GM20431 (cell line): ENCODE data around the gene RPS3.
"Not testable (repeated sequence)": the region's sequence is repeated elsewhere in the genome, so short reads cannot be mapped to it uniquely, and the experiment has no call there.

Experiments
- in situ Hi-C: fragments of 300-500 bp; cut with MseI, MboI; formaldehyde crosslinking; loops from one replicate; pipeline ENCODE4 v1.15.0; 2020; ENCODE audit warnings: low sequenced_read_pairs; ENCODE audit not compliant: unreplicated experiment

The RPS3 gene

DNA sequence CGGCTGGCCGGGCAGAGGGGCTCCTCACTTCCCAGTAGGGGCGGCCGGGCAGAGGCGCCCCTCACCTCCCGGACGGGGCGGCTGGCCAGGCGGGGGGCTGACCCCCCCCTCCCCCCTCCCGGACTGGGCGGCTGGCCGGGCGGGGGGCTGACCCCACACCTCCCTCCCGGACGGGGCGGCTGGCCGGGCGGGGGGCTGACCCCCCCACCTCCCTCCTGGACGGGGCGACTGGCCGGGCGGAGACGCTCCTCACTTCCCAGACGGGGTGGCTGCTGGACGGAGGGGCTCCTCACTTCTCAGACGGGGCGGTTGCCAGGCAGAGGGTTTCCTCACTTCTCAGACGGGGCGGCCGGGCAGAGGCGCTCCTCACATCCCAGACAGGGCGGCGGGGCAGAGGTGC lies 10.7 kb downstream of the RPS3 start:
- in situ Hi-C loops = not testable (repeated sequence)

DNA sequence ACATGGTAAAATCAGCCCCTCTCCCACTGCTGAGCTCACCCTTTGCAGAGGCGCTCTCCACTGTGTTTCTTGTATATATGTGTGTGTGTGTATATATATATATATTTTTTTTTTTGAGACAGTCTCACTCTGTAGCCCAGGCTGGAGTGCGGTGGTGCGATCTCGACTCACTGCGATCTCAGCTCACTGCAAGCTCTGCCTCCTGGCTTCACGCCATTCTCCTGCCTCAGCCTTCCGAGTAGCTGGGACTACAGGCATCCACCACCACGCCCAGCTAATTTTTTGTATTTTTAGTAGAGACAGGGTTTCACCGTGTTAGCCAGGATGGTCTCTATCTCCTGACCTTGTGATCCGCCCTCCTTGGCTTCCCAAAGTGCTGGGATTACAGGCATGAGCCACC lies 13.8 kb downstream of the RPS3 start:
- in situ Hi-C loops = not testable (repeated sequence)

DNA sequence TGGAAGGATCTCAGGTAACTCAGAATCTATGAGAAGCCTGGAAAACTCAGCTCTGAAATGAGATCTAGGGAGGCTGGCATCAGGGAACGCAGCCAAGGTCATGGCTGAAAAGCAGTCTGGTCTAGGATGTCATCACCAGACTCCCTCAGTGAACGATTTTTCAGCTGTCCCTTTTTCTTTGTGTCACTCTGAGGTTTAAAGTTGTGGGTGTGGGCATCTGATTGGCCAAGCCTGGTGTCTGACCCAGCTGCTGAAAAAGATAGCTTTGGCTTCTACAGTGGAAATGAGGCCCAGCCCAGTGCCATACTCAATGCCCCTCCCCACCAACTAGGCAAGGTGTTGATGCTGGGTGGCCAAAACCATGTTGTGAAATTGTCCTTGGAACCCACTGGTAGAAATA lies 14.5 kb downstream of the RPS3 start:
- in situ Hi-C loops = no loop called here

DNA sequence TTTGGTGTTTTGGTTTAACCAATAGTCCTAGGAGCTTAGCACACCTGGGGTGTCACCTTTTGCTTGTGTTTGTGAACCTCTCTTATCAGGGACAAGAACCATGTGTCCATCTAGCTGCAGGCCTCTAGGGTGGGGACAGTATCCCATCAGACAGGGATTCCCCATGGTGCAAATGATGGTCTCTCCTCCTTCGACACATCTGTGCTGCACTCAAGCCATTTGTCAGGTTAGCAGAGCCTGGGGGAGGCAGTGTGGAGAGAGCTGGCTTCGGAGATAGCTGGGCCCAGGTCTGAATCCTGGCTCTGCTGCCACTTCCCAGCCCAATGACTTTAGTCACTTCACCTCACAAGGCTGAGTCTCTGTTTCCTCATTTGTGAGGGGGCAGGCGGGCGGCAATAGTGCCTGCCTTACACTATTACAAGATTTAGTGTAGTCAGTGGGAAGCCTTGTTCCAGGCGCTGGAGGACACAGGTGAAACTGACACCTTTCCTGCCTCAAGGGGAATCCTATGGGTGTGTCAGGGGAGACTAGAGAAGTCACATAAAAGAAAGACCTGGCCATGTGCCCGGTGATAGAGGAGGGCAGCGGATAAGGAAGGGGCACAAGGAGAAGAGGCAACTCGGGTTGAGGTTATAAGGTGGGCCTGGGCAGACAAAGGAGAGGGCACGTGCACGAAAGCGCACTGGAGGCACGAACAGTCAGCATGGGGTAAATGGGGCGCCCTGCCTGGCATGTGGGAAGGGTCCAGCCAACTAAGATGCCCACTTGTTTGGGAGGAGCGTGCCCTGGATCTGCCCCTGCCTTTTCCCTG lies 21.1 kb downstream of the RPS3 start:
- in situ Hi-C loops = no loop called here

DNA sequence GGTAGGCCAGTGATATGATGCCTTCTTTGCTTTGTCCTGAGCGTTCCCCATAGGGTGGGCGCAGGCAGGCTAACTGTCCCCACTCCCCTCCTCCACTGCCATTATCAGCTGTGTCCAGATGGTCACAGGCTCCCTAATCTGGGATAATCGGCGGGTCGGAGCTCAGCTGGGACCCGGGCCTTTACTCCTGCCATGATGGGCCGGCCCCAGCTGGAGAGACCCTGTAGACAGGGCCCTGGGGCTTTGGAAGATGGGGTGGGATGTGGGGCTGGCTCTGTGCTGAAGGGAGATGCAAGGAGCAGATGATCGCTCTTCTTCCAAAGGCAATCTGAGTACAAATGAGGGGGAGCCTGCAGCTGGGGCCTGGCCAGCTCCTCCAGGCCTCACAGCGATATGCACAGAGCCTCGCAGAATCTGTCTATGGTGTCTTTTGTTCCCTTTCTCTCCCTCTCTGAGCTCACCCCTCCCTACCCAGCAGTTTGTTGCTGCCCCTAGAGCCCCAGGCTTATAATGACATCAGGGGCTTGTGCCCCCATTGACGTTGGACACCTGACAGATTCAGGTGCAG lies 21.8 kb downstream of the RPS3 start:
- in situ Hi-C loops = no loop called here

DNA sequence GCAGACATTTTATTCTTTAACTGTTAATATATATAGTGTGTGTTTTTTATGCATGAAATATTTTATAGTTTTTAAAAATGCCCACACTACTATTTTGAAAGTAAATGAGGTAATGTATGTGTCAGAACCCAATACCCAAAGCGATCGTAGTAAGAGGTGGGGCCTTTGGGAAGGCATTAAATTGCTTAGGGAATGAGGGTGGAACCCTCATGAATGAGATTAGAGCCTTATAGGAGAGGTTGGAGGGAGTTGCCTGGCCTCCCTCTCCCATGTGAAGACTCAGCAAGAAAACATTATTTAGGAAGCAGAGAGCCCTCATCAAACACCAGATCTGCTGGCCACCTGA lies 22.6 kb downstream of the RPS3 start:
- in situ Hi-C loops = no loop called here

DNA sequence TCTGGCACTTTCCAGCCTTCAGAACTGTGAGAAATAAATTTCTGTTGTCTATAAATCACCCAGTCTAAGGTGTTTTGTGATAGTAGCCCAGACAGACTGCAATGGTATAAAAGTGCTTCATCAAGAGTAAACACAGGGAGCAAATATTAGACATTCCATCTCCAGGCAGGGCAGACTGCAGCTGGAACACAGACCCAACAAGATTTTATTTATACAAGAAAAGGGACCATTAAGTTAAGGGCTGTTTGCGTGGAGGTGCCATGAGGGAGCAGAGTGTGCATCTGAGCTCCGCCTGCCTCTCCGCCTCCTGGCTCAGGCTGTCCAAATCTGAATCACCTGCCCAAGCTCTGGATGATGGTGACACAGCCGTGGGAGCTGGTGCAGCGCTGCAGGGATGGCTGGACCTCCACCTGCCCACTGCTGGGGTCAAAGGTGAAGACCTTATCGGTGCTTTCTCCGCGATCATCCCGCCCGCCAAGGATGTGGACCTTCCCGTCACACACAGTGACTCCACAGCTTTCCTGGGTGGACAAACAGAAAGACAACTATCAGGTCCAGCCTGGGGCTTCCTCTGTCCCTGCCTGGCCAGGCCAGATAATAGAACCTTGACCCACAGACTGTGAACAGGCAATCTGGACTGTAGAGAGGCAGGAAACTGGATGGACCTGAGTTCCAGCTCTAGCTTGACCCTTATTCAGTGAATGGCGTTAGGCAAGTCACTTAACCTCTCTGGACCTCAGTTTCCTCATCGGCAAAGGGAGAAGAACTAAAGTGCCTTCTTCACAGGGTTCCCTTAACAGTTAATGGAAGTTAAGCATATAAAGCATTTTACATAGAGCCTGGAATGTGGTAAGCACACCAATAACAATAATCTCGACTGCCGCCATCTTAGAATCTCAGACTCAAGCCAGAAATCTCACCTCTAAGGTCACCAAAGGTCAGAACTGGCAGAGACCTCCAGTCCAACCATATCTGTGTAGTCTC lies 23.2 kb downstream of the RPS3 start:
- in situ Hi-C loops = no loop called here

DNA sequence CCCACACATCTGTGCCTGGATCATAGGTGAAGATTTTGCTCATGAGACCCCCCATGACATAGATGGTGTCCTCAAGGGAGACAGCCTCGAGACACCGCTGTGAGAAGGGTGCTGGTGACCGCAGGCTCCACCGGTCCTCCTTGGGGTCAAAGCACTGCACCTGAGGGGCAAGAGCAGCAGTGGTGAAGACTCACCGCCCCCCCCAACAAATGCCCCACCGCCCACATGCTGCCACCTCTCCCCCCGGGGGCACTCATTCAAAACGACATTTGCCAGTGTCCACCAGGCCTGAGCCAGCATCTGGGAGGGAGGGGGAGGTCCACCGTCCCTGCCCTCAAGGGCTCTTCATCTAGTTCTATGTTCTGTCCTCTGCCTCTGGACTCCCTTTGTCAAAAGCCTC lies 24.4 kb downstream of the RPS3 start:
- in situ Hi-C loops = no loop called here

DNA sequence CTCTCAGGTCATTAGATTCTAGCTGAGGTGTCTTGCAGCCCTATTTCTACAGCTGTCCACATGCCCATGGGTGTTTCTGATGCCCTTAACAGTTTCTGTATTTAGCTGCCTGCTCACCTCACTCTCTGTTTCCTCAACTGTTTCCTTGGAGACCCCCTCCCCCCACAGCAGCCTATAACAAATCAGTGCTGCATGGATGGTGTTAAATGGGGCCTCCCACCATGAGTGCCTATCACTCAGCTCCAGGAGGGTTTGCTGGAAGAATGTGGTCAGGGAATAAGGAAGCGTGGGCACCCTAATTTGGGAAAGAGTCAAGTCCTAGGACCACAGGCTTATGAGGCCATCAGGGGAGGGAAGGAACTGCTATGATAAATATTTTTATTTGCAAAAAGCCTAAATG lies 25.1 kb downstream of the RPS3 start:
- in situ Hi-C loops = no loop called here

DNA sequence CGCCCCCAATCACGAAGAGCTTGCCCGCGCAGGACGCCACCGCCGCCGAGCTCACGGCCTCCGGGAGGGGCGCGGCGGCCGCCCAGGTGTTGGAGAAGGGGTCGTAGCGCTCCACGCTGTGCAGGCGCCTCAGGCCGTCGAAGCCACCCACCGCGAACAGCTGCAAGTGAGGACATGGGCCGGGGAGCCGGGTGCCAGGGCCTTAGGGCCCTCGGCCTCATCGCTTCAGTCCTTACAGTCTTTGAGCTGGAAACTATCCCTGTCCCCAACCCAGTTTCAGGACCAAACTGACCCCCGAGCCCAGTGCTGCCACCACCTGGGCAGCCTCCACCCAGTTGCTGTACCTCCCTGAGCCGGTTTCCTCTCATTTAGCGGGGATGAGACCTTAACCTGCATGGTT lies 26.1 kb downstream of the RPS3 start:
- in situ Hi-C loops = no loop called here

DNA sequence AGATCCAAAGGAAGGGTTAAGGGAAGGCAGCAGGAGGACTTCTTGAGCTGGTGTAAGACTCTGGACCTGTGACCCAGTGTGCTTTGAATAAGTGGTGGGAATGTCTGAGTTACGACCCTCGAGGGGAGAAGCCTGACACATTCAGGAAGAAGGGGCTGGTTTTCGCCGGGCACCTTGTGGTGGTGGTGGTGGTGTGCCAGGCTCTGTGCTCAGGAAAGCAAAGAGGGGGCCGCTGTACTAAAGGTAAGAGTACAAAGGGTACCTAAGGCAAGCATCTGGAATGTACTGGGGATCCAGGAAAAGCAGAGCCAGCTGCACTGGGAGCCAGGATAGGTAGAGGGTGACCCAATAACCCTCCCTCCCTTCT lies 27.4 kb downstream of the RPS3 start:
- in situ Hi-C loops = no loop called here

DNA sequence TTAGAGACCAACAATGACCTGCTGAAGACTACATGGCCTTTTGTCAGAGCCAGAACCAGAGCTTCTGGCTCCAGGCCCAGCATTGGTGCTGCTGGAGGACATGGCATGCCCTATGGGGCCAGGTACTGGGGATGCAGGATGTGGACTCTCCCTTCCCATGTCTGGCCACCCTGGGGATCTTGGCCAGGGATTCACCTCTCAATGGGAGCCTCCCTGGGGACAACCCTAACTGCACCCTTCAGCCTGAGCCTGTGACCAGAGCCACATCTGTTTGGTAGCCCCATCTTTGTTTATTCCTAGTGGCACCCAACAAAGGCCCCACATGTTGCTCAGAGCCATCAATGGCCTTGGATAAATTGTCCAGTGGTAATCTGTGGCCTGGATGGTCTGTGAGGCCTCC lies 27.9 kb downstream of the RPS3 start:
- in situ Hi-C loops = no loop called here

DNA sequence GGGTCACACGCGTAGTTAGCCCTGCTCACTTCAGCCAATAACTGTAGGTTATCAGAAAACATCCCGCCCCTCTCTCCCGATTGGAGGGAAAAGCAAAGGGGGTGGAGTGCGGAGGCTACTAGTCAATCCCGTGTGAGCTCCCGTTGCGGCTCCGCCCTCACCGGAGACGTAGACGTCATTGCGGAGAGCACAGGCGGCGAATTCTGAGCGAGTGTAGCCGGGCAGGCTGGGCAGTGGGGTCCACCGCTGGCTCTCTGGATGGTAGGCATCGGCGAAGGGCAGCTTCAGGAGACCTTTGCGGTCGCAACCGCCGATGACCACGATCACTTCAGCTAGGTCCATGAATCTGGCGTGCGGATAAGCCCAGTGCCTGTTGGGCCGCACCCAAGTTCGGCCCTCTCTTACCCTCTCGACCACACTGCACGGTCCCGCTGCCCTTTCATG lies 29.0 kb downstream of the RPS3 start:
- in situ Hi-C loops = no loop called here

DNA sequence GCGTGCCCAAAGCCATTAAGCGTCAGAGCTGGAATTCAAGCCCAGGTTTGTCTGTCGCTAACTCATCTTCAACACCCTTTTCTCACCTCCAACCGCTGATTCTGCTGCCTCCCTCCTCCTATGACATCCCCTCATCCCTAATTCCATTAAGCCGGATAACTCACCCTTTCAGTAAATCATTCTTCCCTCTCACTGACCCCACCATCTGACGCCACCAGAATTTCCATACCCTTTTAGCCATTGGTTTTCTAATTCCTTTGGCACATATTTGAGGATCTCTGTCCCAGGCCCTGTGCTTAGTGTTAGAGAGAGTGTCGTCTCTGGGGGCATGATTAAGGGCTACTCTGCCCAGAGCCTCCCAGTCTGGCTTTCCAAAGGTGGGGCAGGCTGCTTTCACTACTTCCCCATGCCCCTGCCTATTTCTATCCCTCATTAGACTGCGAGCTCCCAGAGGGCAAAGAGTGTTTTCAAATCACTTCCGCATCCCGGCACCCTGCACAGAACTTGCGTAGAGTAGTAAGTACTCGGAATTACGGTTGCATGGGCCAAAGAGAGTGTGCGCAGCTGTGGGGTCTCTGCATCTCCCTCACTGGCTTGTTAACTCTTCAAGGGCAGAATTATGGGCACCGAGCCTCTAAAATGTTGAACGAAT lies 29.8 kb downstream of the RPS3 start:
- in situ Hi-C loops = no loop called here

DNA sequence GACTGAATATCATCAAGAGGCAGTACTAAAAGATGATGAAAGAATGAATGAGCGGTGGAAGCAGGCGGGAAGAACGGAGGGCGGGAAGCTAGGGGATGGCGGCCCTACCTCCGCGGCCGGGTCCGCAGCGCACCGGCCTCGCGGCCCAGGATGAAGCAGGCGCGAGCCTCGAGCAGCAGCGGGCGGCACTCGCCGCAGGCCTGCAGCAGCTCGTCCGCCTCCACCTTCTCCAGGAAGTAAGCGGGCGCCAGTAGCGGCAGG lies 30.3 kb downstream of the RPS3 start:
- in situ Hi-C loops = no loop called here

DNA sequence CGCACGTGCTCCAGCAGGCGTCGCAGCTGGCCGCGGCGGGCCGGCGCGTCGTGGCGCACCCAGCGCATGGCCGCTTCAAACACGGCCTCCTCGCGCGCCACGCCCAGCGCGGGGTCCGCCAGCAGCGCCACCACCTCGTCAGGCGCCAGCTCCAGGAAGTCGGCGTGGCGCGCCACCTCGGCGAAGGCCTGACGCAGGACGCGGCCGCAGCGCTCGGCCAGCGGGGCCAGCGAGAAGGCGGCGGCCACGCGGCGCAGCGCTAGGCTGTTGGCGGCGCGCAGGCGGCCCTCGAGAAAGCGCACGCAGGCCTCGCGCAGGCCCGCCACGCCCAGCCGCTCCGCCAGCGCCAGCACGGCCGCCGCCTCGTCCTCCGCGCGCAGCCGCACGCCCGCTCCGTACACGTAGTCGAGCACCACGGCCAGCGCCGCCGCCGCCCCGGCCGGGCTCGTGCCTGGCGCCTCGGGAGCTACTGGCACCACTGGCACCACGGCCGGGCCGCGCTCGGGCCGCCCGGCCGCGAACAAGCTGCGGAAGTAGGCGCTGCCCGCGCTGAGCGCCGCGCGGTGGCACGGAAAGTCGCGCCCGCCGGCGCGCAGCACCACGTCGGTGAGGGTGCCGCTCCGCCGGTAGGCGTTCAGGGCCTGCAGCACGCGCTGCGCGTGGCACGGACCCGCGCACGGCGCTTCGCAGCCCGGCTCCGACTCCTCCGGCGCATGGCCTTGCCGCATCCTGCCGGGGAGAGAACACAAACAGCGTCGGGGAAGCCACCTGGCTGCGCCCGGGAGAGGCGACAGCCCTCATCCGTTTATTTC lies 30.8 kb downstream of the RPS3 start:
- in situ Hi-C loops = no loop called here

DNA sequence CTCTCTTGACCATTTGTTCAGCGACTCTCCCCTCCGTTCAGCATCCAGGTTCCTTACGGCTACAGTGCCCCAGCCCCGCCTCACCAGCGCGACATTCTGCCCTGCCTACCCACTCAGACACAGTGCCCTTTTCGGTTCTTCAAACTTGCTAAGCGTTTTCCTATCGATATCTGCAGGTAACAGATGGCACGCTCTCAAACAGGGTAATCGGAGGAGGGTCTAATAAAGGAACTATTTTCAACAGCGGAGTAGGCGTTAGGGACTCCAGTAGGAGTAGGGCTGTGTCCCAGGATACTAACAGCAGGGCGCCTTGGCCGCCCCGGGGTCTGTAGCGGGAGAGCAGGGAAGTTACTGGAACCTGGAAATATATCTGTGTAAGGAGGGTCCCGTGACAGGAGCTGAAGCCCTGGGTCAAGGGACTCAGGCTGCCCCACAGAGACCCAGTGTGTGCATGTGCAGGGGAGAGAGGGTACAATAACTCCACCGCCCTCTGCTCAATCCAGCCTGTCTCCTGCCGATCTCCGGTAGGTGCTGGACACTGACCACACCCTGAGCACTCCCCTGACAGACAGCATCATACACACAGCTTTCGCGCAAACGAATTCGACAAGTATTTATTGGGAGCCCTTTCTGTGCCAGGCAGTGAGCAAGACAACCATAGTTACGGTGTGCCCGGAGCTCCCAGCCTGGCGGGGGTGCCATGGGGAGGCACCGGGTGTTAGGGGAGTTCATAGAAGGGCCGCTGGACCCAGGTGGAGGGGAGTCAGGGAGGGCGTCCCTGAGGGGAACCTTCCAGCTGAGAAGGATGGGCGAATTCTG lies 31.6 kb downstream of the RPS3 start:
- in situ Hi-C loops = no loop called here

DNA sequence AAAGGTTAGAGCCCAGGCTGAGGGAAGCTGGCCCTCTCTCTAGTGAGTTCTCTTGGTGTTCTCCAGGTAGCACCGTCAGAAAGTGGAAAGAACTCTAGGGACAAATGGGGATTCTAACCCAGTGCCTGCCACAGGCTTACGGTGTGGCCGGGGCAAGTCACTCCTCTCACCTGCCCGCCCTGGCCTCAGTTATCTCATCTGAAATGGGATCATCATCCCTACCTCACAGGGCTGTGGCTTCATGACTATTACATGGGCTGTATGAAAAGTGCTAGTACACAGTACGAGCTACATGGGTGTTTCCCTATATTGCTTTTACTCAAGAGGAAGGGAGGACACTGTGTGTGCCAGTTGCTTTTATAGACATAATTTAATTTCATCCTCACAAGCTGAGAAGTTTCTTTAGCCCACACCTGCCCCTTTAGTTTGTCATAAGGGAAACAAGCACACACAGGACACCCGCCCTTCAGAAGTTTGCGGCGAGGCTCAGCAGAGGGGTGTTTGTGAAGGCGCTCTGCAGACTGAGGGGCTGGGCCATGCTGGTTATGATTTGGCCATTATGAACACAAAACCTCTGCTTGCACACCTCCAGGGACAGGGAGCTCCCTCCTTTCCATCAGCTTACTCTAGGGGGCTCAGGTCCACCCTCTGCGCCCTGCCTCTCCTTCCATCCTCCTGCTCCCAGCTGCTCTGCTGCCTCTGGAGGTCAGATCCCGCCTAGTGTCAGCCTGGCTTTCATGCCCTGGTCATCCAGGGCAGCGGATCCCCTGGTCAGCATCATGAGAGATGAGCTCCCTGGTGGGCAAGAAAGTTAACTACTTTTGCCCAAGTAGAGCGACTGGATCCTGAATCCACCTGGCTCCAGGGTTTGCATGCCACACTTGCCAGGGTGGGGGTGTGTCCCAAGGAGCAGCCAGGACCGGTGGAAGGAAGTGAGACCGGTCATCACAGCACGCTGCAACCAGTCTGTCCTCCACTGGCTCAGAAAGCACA lies 32.5 kb downstream of the RPS3 start:
- in situ Hi-C loops = no loop called here
